Karpas-422 (cell line): ENCODE measurements around the gene TGFBI. TPM values are rescaled to one million over a fixed set of nuclear protein-coding genes. Genes with fewer than 3 reads are reported as not detected.

Source experiments
- DNase-seq: peaks from one replicate; pipeline ENCODE4 v3.0.0-alpha.2; 2015
- H2AFZ ChIP-seq: fragments of 200-600 bp; sonication (generic); 2 replicates; pipeline ENCODE4 v1.6.1; 2014; ENCODE audit warnings: antibody characterized with exemption, low read length, mixed read lengths
- H3K27ac ChIP-seq: fragments of 200-600 bp; sonication (generic); 2 replicates; pipeline ENCODE4 v1.5.1; 2014; ENCODE audit warnings: mild to moderate bottlenecking, low read length, moderate library complexity
- H3K27me3 ChIP-seq: fragments of 200-600 bp; sonication (generic); 2 replicates; pipeline ENCODE4 v1.6.1; 2014; ENCODE audit warnings: low read length, mixed read lengths
- H3K36me3 ChIP-seq: fragments of 200-600 bp; sonication (generic); 2 replicates; pipeline ENCODE4 v1.6.1; 2014; ENCODE audit warnings: low read length, mixed read lengths; ENCODE audit not compliant: insufficient read depth
- H3K4me1 ChIP-seq: fragments of 200-600 bp; sonication (generic); 2 replicates; pipeline ENCODE4 v1.6.1; 2014; ENCODE audit warnings: mild to moderate bottlenecking, low read length, mixed read lengths
- H3K4me2 ChIP-seq: fragments of 200-600 bp; sonication (generic); 2 replicates; pipeline ENCODE4 v1.6.1; 2014; ENCODE audit warnings: low read length, low read depth, mild to moderate bottlenecking; ENCODE audit not compliant: poor library complexity, severe bottlenecking
- H3K4me3 ChIP-seq: fragments of 200-600 bp; sonication (generic); 2 replicates; pipeline ENCODE4 v1.5.1; 2014; ENCODE audit warnings: mild to moderate bottlenecking, antibody characterized with exemption, low read length, mixed read lengths
- H3K79me2 ChIP-seq: fragments of 200-600 bp; sonication (generic); 2 replicates; pipeline ENCODE4 v1.6.1; 2014; ENCODE audit warnings: mild to moderate bottlenecking, low read length, mixed read lengths
- H3K9ac ChIP-seq: fragments of 200-600 bp; sonication (generic); 2 replicates; pipeline ENCODE4 v1.6.0; 2014; ENCODE audit warnings: low read length
- H3K9me2 ChIP-seq: fragments of 200-600 bp; sonication (generic), shearing (Covaris generic); replicated peaks from 2 replicates; pipeline ENCODE4 v1.6.0; 2014; ENCODE audit warnings: mild to moderate bottlenecking, low read length, moderate library complexity; ENCODE audit not compliant: insufficient read depth
- H3K9me3 ChIP-seq: fragments of 300-700, 200-600 bp; sonication (generic); 2 replicates; pipeline ENCODE4 v1.6.1; 2014; ENCODE audit warnings: low read length, mixed read lengths
- H4K20me1 ChIP-seq: fragments of 200-600 bp; sonication (generic); 2 replicates; pipeline ENCODE4 v1.6.1; 2014; ENCODE audit warnings: mild to moderate bottlenecking, antibody characterized with exemption, low read length, low read depth; ENCODE audit not compliant: insufficient read depth
- total RNA-seq: library from RNA; depleted of rRNA; stranded (reverse); fragments of >200 nt; shearing (Covaris generic); gene quantifications from 2 replicates; pipeline ENCODE4 v1.2.3, GENCODE V29; 2014; ENCODE audit warnings: low replicate concordance

Gene TGFBI
- total RNA-seq, 1 experiment from 2014 or later = not detected

DNA sequence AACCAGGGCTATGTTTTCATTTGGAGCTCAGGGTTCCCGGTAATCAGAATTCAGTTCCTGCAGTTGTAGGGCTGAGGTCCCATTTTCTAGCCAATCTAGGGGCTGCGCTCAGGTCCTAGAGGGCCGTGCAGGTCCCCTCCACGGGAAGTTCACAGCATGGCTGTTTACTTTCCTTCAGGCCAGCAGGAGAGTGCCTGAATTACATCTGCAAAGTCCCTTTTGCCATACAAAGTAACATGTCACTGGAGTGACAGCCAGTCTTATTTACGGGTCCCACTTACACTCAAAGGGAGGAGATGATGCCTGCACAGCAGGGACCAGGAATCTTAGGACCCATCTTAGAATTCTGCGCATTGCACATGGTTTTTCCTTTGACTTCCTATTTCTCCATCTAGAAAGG, 29.9 kb upstream of the TGFBI start:
- Histone ChIP-seq H4K20me1 (no peaks in the 10 kb centered on the region), H3K27ac (no peak overlapping the region), H2AFZ (no peak overlapping the region), H3K36me3 (no peaks in the 10 kb centered on the region), H3K9ac (no peak overlapping the region), H3K9me2 (no peaks in the 10 kb centered on the region), H3K79me2 (no peaks in the 10 kb centered on the region), H3K4me1 (no peaks in the 10 kb centered on the region), H3K4me2 (no peak overlapping the region), H3K9me3 (no peaks in the 10 kb centered on the region), H3K27me3 (no peaks in the 10 kb centered on the region), H3K4me3 (no peak overlapping the region)
- DNase-seq = no peak

DNA sequence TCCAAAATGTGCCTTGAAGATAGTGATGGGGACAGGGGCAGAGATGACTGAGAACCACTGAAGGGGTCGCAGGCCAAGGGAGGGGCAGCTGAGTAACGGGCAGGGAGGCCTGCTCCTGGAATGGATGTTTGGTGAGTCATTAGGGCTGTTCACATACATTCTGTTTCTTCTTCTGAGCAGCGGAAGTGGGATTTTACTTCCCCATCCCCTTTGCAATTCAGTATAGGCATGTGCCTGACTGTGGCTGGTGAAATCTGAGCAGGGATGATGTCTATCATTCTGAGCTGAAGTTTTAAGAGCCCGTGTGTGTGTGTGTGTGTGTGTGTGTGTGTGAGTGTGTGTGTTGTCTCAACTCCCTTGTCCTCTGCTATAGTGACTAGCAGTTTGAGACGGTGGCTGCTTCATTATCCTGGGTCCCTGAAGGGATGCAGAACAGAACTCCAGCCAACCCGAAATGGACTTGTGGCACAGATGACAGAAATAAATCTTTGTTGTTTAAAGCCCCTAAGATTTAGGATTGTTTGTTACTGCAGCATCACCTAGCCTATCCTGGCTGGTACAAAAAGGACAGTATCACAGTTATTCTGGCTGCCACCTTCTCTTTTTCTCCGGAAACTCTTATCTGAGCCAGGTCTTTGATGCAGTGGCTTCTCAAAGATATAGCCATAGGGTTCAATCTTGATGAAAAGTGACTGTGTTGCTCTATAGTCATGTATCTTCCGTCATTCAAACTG, 29.2 kb upstream of the TGFBI start:
- Histone ChIP-seq H3K79me2 (no peaks in the 10 kb centered on the region), H3K36me3 (no peaks in the 10 kb centered on the region), H2AFZ (no peak overlapping the region), H3K4me2 (no peak overlapping the region), H3K4me3 (no peak overlapping the region), H3K9ac (no peak overlapping the region), H3K4me1 (no peaks in the 10 kb centered on the region), H3K9me3 (no peaks in the 10 kb centered on the region), H3K27ac (no peak overlapping the region), H3K27me3 (no peaks in the 10 kb centered on the region), H3K9me2 (no peaks in the 10 kb centered on the region), H4K20me1 (no peaks in the 10 kb centered on the region)
- DNase-seq = no peak

DNA sequence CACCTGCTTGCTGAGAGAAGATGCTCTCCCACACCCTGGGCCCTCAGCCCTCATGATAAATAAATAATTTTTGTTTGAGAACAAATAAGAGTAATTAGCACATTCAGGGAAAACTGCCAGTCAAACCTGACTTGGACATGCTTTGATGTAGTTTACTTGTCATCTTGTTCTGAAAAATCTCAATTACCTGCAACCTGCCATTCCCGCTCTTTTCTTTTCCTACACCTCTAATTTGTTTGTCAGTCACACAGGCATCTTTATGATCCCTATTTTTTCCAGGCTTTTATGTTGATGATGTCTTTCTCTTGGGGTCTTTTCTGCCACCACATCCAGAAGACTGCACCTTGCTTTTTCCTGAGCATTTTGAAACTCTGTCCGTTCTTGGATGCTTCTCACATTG, 28.6 kb upstream of the TGFBI start:
- H3K9ac ChIP-seq = no peak overlapping the region
- no peaks in the 10 kb centered on the region for H3K79me2 ChIP-seq
- H3K27me3 ChIP-seq = no peaks in the 10 kb centered on the region
- no peaks in the 10 kb centered on the region for H3K9me3 ChIP-seq
- H3K9me2 ChIP-seq = no peaks in the 10 kb centered on the region
- no peak overlapping the region for H2AFZ ChIP-seq
- H3K4me1 ChIP-seq = no peaks in the 10 kb centered on the region
- no peaks in the 10 kb centered on the region for H4K20me1 ChIP-seq
- no peak for DNase-seq
- no peaks in the 10 kb centered on the region for H3K36me3 ChIP-seq
- H3K4me2 ChIP-seq = no peak overlapping the region
- H3K27ac ChIP-seq = no peak overlapping the region
- no peak overlapping the region for H3K4me3 ChIP-seq

DNA sequence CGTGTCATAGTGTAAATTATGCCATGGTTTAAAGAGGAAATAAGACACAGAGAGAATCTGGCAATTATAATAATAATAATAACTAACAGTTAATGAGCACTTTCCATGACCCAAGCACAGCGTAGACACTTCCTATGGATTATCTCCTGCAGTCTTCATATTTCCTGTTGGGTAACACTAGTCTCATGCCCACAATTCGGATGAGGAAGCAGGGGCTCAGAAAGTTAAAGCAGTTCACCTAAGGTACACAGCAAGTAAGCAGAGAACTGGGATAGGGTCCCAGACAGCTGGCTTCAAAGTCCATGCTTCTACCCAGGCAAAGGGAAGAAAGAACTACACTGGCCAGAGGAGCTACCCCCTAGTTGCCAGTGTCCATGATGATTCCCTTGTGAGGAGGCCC, 27.9 kb upstream of the TGFBI start:
- H3K4me3 ChIP-seq = no peak overlapping the region
- H3K36me3 ChIP-seq = no peaks in the 10 kb centered on the region
- no peaks in the 10 kb centered on the region for H3K79me2 ChIP-seq
- no peaks in the 10 kb centered on the region for H3K27me3 ChIP-seq
- H3K9me3 ChIP-seq = no peaks in the 10 kb centered on the region
- no peaks in the 10 kb centered on the region for H3K4me1 ChIP-seq
- no peaks in the 10 kb centered on the region for H4K20me1 ChIP-seq
- H3K9me2 ChIP-seq = no peaks in the 10 kb centered on the region
- no peak for DNase-seq
- H3K4me2 ChIP-seq = no peak overlapping the region
- no peak overlapping the region for H3K9ac ChIP-seq
- no peak overlapping the region for H3K27ac ChIP-seq
- no peak overlapping the region for H2AFZ ChIP-seq

DNA sequence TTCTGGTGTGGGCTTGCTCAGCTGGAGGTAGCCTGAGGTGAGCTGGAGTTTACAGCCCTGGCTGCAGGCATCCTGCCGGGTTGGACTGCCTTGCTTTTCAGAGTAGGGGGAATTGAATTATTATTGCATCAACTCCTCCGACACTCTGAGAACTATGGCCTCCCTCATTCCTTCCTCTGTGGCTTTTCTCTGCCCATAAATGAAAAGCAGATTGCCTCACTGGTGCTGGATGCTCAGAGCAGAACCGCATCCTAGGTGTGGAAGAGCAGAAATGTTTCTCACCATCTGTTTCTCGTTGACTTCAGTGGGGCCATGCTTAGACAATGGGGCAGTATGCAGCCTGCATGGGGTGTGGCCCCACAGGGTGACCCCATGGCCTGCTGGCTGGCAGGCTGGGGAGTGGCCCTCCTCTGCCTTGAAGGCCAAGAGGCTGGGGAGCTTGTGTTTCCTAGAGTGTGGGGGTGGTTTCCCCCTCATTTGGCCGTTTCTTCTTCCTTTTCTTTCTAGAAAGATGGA, 27.3 kb upstream of the TGFBI start:
- no peak for DNase-seq
- Histone ChIP-seq H3K36me3 (no peaks in the 10 kb centered on the region), H3K9me3 (no peaks in the 10 kb centered on the region)

DNA sequence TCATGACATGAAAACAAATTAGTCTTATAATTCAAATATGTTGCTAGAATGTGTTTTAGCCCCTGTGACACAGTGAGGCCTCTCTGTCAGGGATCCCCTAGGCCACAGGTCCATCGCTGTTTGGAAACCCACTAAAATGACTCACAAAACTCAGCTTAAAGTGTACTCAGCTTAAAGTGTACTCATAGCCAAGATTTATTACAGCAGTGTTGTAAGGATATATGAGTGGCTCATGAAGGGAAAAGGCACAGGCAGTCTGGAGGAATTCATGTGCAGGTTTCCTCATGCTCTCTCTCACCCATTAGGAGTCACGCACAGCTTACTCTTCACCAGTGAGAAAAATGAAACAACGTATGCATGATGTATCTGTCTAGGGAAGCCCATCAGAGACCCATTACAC, 24.4 kb upstream of the TGFBI start:
- no peak overlapping the region for H2AFZ ChIP-seq
- H3K4me1 ChIP-seq = no peaks in the 10 kb centered on the region
- H3K4me3 ChIP-seq = no peak overlapping the region

More for the DNA sequence above, 27.3 kb upstream of the TGFBI start:
- H3K4me3 ChIP-seq = no peak overlapping the region
- H3K4me1 ChIP-seq = no peaks in the 10 kb centered on the region
- no peak overlapping the region for H3K9ac ChIP-seq
- no peaks in the 10 kb centered on the region for H3K27me3 ChIP-seq
- H3K9me2 ChIP-seq = no peaks in the 10 kb centered on the region
- H2AFZ ChIP-seq = no peak overlapping the region
- no peaks in the 10 kb centered on the region for H3K79me2 ChIP-seq
- H4K20me1 ChIP-seq = no peaks in the 10 kb centered on the region
- H3K27ac ChIP-seq = no peak overlapping the region
- no peak overlapping the region for H3K4me2 ChIP-seq

DNA sequence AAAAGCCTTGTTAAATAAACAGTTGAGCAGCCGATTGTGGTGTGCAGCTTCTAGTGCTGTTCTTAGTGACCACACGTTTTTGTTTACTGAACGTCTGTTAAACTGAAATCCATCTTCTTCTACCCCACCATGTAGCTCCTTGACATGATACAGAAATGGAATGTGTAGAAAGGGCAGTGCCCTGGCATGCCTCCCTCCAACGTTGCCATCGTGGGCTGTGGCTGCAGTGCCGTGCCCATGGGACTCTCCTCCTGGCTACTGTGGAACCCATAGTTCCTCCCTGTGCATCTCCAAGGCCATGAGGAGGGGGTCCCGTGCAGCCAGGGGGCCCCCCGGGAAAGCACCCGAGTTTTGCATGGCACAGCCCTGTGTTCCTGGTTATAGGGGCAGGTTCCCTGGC, 23.3 kb upstream of the TGFBI start:
- Histone ChIP-seq H3K4me2 (no peak overlapping the region), H3K9me2 (no peaks in the 10 kb centered on the region), H3K9me3 (no peaks in the 10 kb centered on the region), H3K27ac (no peak overlapping the region), H3K4me3 (no peak overlapping the region), H3K79me2 (no peaks in the 10 kb centered on the region), H3K4me1 (no peaks in the 10 kb centered on the region), H4K20me1 (no peaks in the 10 kb centered on the region), H3K9ac (no peak overlapping the region), H3K27me3 (no peaks in the 10 kb centered on the region), H3K36me3 (no peaks in the 10 kb centered on the region), H2AFZ (no peak overlapping the region)
- no peak for DNase-seq

More for the DNA sequence above, 24.4 kb upstream of the TGFBI start:
- Histone ChIP-seq H3K9ac (no peak overlapping the region), H3K36me3 (no peaks in the 10 kb centered on the region), H3K79me2 (no peaks in the 10 kb centered on the region), H3K27ac (no peak overlapping the region), H3K4me2 (no peak overlapping the region), H3K27me3 (no peaks in the 10 kb centered on the region), H3K9me2 (no peaks in the 10 kb centered on the region), H4K20me1 (no peaks in the 10 kb centered on the region), H3K9me3 (no peaks in the 10 kb centered on the region)
- no peak for DNase-seq

DNA sequence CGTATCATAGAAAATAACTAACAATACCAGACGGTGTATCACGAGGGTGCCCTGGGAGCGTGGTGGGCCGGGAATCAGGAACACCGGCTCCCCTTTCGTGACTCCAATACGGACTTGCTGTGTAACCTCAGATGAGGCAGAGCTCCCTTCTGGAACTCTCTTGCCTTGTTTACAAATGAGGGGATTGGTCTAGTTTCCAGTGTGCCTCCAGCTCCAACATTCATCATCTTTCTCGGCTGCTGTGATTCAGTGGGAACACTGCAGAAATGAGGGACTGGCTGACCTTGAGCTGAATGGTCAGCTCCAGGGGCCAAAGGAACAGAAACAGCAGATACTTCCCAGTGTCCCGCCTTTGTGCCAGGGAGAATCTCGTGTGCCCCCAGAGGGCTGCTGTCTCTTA, 22.6 kb upstream of the TGFBI start:
- DNase-seq = no peak
- Histone ChIP-seq H3K27me3 (no peaks in the 10 kb centered on the region), H4K20me1 (no peaks in the 10 kb centered on the region), H3K9ac (no peak overlapping the region), H3K9me3 (no peaks in the 10 kb centered on the region), H2AFZ (no peak overlapping the region), H3K36me3 (no peaks in the 10 kb centered on the region), H3K4me2 (no peak overlapping the region), H3K4me1 (no peaks in the 10 kb centered on the region), H3K4me3 (no peak overlapping the region), H3K27ac (no peak overlapping the region), H3K79me2 (no peaks in the 10 kb centered on the region), H3K9me2 (no peaks in the 10 kb centered on the region)
